Lower leg skin (tissue), 4 donors: ENCODE results near the gene TREML4. TPM values are rescaled to one million over a fixed set of nuclear protein-coding genes. Genes with fewer than 3 reads are reported as not detected.

Experiments
- DNase-seq, 2 donors: peaks; one replicate each; pipeline ENCODE4 v3.0.0-alpha.2; 2019; ENCODE audit warnings: low spot score in 2 of 2
- H3K4me3 ChIP-seq: fragments of 200-600 bp; sonication (generic); 2 replicates; pipeline ENCODE4 v1.5.1; 2017; ENCODE audit warnings: mild to moderate bottlenecking, low read depth; ENCODE audit not compliant: poor library complexity, severe bottlenecking
- POLR2A ChIP-seq, 2 donors: fragments of 450-650 bp; IDR thresholded peaks; one replicate each; pipeline ENCODE4 v1.6.1; 2016 to 2017; ENCODE audit warnings: antibody characterized with exemption in 2 of 2, mild to moderate bottlenecking in 1 of 2, moderate library complexity in 1 of 2
- WGBS, 2 donors: methylation state at CpG; one replicate each; pipeline ENCODE4 v1.1.5; 2018; 5-methylcytosine and 5-hydroxymethylcytosine counted together
- intact Hi-C: fragments of 100-400 bp; cut with DNase I; formaldehyde crosslinking; loops from one replicate; pipeline ENCODE4 v1.15.0; 2023; ENCODE audit warnings: low total_unique reads
- total RNA-seq, 4 donors: library from RNA; depleted of rRNA; stranded (reverse); fragments of >200 nt; gene quantifications; one replicate each; pipeline ENCODE4 v1.1.0, GENCODE V29; 2016
- TF ChIP-seq, protein P1 (sequence below), 3 donors: fragments of 450-650 bp; IDR thresholded peaks; one replicate each; pipeline ENCODE4 v1.5.1; 2016; ENCODE audit warnings: antibody characterized with exemption in 3 of 3, mild to moderate bottlenecking in 3 of 3, moderate library complexity in 2 of 3

Gene TREML4
- total RNA-seq, 4 donors from 2014 or later, result not detected

DNA sequence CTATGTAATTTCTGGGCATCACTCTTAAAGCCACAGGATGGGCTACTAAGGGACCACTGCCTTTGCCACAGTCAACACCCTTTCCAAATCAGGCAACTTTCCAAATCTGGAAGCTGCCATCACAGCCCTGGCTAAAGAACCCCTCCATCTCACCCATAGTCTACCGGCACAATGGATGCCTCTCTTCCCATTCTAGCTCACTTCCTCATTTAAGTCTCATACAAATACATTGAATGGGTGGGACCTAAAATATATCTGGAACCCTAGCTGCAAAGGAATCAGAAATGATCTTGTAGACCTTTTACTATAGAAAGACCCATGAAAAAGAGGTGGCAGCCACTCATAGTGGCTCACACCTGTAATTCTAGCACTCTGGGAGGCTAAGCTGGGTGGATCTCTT is 3.3 kb upstream of the TREML4 start:
- TF ChIP-seq, protein P1, sequence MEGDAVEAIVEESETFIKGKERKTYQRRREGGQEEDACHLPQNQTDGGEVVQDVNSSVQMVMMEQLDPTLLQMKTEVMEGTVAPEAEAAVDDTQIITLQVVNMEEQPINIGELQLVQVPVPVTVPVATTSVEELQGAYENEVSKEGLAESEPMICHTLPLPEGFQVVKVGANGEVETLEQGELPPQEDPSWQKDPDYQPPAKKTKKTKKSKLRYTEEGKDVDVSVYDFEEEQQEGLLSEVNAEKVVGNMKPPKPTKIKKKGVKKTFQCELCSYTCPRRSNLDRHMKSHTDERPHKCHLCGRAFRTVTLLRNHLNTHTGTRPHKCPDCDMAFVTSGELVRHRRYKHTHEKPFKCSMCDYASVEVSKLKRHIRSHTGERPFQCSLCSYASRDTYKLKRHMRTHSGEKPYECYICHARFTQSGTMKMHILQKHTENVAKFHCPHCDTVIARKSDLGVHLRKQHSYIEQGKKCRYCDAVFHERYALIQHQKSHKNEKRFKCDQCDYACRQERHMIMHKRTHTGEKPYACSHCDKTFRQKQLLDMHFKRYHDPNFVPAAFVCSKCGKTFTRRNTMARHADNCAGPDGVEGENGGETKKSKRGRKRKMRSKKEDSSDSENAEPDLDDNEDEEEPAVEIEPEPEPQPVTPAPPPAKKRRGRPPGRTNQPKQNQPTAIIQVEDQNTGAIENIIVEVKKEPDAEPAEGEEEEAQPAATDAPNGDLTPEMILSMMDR (IDR thresholded peaks at IDR 0.05), result no peak
- no peak for TF ChIP-seq POLR2A (IDR thresholded peaks at IDR 0.05)
- intact Hi-C loops, result no loop called here
- DNase-seq, result no peak
- H3K4me3 ChIP-seq, result no peak overlapping the region
- WGBS, 2 donors, result 88 to 96% methylated on average over 1 of the region's 1 CpG

DNA sequence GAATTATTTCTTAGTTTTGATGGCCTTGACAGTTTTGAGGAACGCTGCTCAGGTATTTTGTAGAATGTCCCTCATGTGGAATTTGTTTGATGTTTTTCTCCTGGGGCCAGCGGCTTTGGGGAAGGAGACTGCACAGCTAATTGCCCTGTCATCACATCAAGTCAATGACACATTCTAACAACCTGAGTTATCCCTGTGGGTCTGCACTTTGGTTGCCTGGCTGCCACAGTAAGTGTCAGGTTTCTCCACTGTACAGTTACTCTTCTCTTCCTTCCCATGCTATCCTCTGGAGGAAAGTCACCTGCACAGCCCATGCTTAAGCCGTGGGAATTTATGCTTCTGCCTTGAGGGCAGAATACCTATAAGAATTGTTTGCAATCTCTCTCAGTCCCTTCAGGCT is 1.4 kb upstream of the TREML4 start:
- DNase-seq, result no peak
- WGBS, 2 donors, result 30 to 33% methylated on average over 3 of the region's 3 CpGs
- TF ChIP-seq, protein P1 (IDR thresholded peaks at IDR 0.05), result no peak
- intact Hi-C loops, result no loop called here
- H3K4me3 ChIP-seq, result no peak overlapping the region

DNA sequence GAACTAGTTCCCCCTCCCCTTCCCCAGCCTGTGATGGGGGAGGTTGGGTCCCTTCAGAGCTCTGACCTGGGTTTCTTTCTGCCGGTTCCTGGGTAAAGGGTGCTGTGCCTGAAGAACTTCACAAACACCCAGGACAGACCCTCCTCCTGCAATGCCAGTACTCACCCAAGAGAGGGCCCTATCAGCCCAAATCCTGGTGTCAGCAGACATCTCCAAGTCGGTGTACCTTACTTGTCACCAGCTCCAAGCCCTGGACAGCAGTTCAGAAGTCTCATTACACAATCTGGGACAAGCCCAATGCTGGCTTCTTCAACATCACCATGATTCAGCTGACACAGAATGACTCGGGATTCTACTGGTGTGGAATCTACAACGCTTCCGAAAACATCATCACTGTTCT is 467 bp downstream of the TREML4 start:
- 48 to 58% methylated on average over 5 of the region's 5 CpGs for whole genome bisulfite sequencing, 2 donors
- intact Hi-C loops, result no loop called here
- TF ChIP-seq, protein P1 (IDR thresholded peaks at IDR 0.05), result no peak
- no peak for TF ChIP-seq POLR2A (IDR thresholded peaks at IDR 0.05)
- no peak overlapping the region for H3K4me3 ChIP-seq
- DNase-seq, result no peak

DNA sequence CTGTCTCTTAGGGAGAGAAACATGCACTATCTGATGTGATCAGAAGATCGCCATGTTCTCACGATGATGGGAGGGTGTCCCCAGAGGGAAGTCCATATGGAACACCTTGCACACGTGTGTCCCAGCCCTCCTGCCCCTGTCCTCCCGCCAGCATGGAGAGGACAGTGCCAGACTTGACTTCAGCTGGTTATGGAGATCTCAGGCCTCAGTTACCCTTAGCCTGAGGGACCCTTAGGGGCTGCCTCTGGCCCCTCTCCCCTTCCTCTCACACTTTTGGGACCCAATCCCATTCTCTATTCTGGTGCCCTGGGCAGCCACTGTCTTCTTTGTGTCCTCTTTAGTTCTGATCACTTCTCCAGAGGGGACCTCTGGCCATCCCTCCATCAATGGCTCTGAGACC is 1.6 kb downstream of the TREML4 start:
- 93 to 97% methylated on average over 4 of the region's 4 CpGs for WGBS, 2 donors
- intact Hi-C loops, result no loop called here
- H3K4me3 ChIP-seq, result no peak overlapping the region
- TF ChIP-seq, protein P1 (IDR thresholded peaks at IDR 0.05), result no peak
- TF ChIP-seq POLR2A (IDR thresholded peaks at IDR 0.05), result no peak
- no peak for DNase-seq

DNA sequence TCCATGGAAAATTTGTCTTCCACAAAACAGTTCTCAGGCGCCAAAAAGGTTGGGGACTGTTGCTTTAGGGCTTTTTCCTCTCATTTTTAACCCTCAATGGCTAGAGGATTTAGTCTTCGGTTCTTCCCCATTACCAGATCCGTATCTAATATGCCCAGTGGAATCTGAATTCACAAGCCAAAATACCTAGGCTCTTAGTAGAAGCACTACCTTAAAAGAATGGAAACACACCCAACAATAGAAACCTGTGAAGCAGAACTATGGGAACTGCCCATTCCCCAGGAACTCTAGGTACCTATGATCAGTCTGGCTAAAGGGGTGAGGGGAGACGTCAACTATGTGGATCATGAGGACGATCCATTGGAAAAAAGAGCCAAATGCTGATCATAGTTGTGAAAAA is 3.1 kb downstream of the TREML4 start:
- TF ChIP-seq, protein P1 (IDR thresholded peaks at IDR 0.05), result no peak
- no peak for TF ChIP-seq POLR2A (IDR thresholded peaks at IDR 0.05)
- no peak for DNase-seq
- H3K4me3 ChIP-seq, result no peak overlapping the region
- 62 to 66% methylated on average over 5 of the region's 5 CpGs for WGBS, 2 donors
- intact Hi-C loops, result no loop called here

DNA sequence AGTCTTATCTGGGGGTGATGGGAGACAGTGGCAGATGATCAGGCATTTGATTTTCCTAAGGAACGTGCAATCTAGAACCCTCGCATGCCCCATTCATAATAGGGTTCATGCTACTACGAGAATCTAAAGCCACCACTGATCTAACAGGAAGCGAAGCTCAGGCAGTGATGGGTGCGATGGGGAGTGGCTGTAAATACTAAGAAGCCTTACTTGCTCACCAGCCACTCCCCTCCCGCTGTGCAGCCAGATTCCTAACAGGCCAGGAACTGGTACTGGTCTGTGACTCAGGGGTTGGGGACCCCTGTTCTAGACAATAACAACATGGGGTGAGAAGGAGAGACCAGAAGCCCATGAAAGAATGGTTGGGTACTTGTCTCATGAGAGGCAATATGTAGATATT is 4.5 kb downstream of the TREML4 start:
- intact Hi-C loops, result no loop called here
- H3K4me3 ChIP-seq, result no peak overlapping the region
- TF ChIP-seq POLR2A (IDR thresholded peaks at IDR 0.05), result no peak
- TF ChIP-seq, protein P1 (IDR thresholded peaks at IDR 0.05), result no peak
- peak in 1 of 2 donors; percentile 48 for DNase-seq
- 88 to 91% methylated on average over 6 of the region's 6 CpGs for WGBS, 2 donors
